K562 (cell line): ENCODE data around the gene PRCC. TPM values are rescaled to one million over a fixed set of nuclear protein-coding genes. Genes with fewer than 3 reads are reported as not detected.

Experiments used
- CEBPB ChIP-seq: fragments of 450-650 bp; IDR thresholded peaks from 2 replicates; pipeline ENCODE4 v1.6.1; 2016; ENCODE audit warnings: missing genetic modification characterization, missing compliant biosample characterization
- EGR1 ChIP-seq: fragments of 450-650 bp; conservative IDR thresholded peaks from 2 replicates; pipeline ENCODE4 v1.6.1; 2017; ENCODE audit warnings: mild to moderate bottlenecking
- GTF2E2 ChIP-seq: fragments of 200-800 bp; sonication (Bioruptor generic); IDR thresholded peaks from 2 replicates; pipeline ENCODE4 v1.6.1; 2016; ENCODE audit warnings: missing genetic modification characterization, missing compliant biosample characterization
- HDAC2 ChIP-seq: fragments of 450-650 bp; IDR thresholded peaks from 2 replicates; pipeline ENCODE4 v1.6.1; 2016; ENCODE audit warnings: mild to moderate bottlenecking
- MYC ChIP-seq, 2 experiments: fragments of 250-450 bp in 1 of 2; sonication (Bioruptor Pico) in 1 of 2; IDR thresholded peaks; 2 replicates each; pipeline versions ENCODE4 v1.5.1 to v1.6.1; 2012 to 2021; ENCODE audit warnings: low read depth in 2 of 2, borderline replicate concordance in 1 of 2, improper control_type of control experiment in 1 of 2, low read length in 1 of 2, mild to moderate bottlenecking in 1 of 2, moderate library complexity in 1 of 2
- NKRF ChIP-seq: fragments of 450-650 bp; IDR thresholded peaks from 2 replicates; pipeline ENCODE4 v1.6.1; 2016; ENCODE audit warnings: borderline replicate concordance
- POLR2G ChIP-seq: fragments of 200-400 bp; formaldehyde crosslinking; IDR thresholded peaks from 2 replicates; pipeline ENCODE4 v1.6.1; 2017; ENCODE audit warnings: low read depth, mild to moderate bottlenecking, antibody characterized with exemption, low read length, moderate library complexity
- PTBP1 ChIP-seq: fragments of 200-400 bp; formaldehyde crosslinking; IDR thresholded peaks from 2 replicates; pipeline ENCODE4 v1.6.1; 2017; ENCODE audit warnings: low read depth, low read length
- RBBP5 ChIP-seq: fragments of 200-600 bp; sonication (generic); IDR thresholded peaks from 2 replicates; pipeline ENCODE4 v1.6.1; 2012; ENCODE audit warnings: borderline replicate concordance, mild to moderate bottlenecking, low read length, control low read depth, inconsistent platforms; ENCODE audit not compliant: insufficient read depth, poor library complexity, severe bottlenecking
- RCOR1 ChIP-seq, 2 experiments: IDR thresholded peaks; 2 replicates each; pipeline ENCODE4 v1.6.1; 2012; ENCODE audit warnings: low read depth in 2 of 2, low read length in 2 of 2, borderline replicate concordance in 1 of 2, improper control_type of control experiment in 1 of 2
- RREB1 ChIP-seq: fragments of 250-450 bp; sonication (Bioruptor Pico); IDR thresholded peaks from 2 replicates; pipeline ENCODE4 v1.4.0; 2020
- USF1 ChIP-seq: sonication (generic); formaldehyde crosslinking; IDR thresholded peaks from 2 replicates; pipeline ENCODE4 v1.9.0; 2022; ENCODE audit warnings: mild to moderate bottlenecking, missing genetic modification reagents
- ZEB2 ChIP-seq: fragments of 450-650 bp; IDR thresholded peaks from 2 replicates; pipeline ENCODE4 v1.6.1; 2016
- ZNF263 ChIP-seq: sonication (generic); formaldehyde crosslinking; IDR thresholded peaks from 2 replicates; pipeline ENCODE4 v1.8.0; 2022; ENCODE audit warnings: mild to moderate bottlenecking, missing genetic modification reagents, borderline replicate concordance
- ZNF398 ChIP-seq: fragments of 250-450 bp; sonication (Bioruptor Pico); IDR thresholded peaks from 2 replicates; pipeline ENCODE4 v1.8.0; 2021; ENCODE audit warnings: moderate library complexity, mild to moderate bottlenecking, inconsistent platforms
- polyA plus RNA-seq, 8 experiments: library from polyadenylated mRNA; depleted of rRNA in 4 of 8; stranded (reverse) in 5 of 8; unstranded in 3 of 8; fragments of >200 nt; fragmentation: Nextera tagmentation in 2 of 8; fragmentation: Illumina TruSeq in 1 of 8; extraction: Ambion mirVana in 2 of 8; extraction: Trizol in 1 of 8; gene quantifications; 2 replicates each; pipeline versions ENCODE4 v1.2.1 to v1.2.3, GENCODE V29; 2011 to 2014; ENCODE audit warnings: inconsistent platforms in 1 of 8, missing spikeins in 1 of 8
- total RNA-seq, 7 experiments: library from RNA; depleted of rRNA in 6 of 7; stranded (reverse); fragments of >200 nt in 6 of 7; fragmentation: Illumina TruSeq in 2 of 7; extraction: Trizol in 2 of 7; gene quantifications; 2 replicates each; pipeline versions ENCODE4 v1.2.1 to v1.2.3, GENCODE V29; 2011 to 2021; ENCODE audit warnings: low replicate concordance in 1 of 7

Gene PRCC
- total and polyA plus RNA-seq, 9 of the 15 experiments (the other 6 are each of a cell fraction or from before 2014, with no cell fraction given), result 23.9 to 201 (median 41.1) TPM

- TF ChIP-seq RCOR1 (IDR thresholded peaks at IDR 0.05; ENCODE audit: borderline replicate concordance in 1 of 2, low read depth in 2 of 2, low read length in 2 of 2), result peak in 1 of 2 experiments; percentile 7; a peak in 1 of 4 replicates
- 0 out of 2 replicates have a peak, but pooled peaks have one; percentile 6 for TF ChIP-seq CEBPB (tag)
- 0 out of 2 replicates have a peak, but pooled peaks have one; percentile 5 for TF ChIP-seq HDAC2
- TF ChIP-seq GTF2E2, result peak; percentile 24; the same call in 1 of the 2 replicates
- no peak for TF ChIP-seq PTBP1
- peak; percentile 35 for TF ChIP-seq RBBP5
- 0 out of 2 replicates have a peak, but pooled peaks have one; percentile 11 for TF ChIP-seq MYC (IDR thresholded peaks at IDR 0.05; ENCODE audit: low read depth, low read length)
- TF ChIP-seq MYC (CRISPR knock-in tag; IDR thresholded peaks at IDR 0.05; ENCODE audit: borderline replicate concordance, low read depth), result 0 out of 2 replicates have a peak, but pooled peaks have one; percentile 5
- peak; percentile 41; the same call in 1 of the 2 replicates for TF ChIP-seq USF1 (CRISPR knock-in tag)
- no peak for TF ChIP-seq ZEB2
- TF ChIP-seq NKRF, result peak; percentile 79
- no peak for TF ChIP-seq RREB1 (CRISPR knock-in tag)
- TF ChIP-seq EGR1, result peak; percentile 56
- no peak for TF ChIP-seq ZNF398
- TF ChIP-seq ZNF263 (CRISPR knock-in tag), result peak; percentile 9
- peak; percentile 12; the same call in 1 of the 2 replicates for TF ChIP-seq POLR2G
Measured at GRCh38 chr1:156767879-156768604, 707 bp downstream of the PRCC start (continued).
